IMR-90 (cell line): Measurements from ENCODE around the gene CLDN4. TPM values are rescaled to one million over a fixed set of nuclear protein-coding genes. Genes with fewer than 3 reads are reported as not detected.

Source experiments
- ATAC-seq: fragments of 200-7000 bp; cut with Tn5 transposase; 2 replicates; pipeline ENCODE4 v1.9.1; 2020; ENCODE audit warnings: low read depth, mild to moderate bottlenecking, moderate library complexity
- BruUV-seq: library from RNA; stranded (reverse); fragments of 400-500 nt; replicated peaks from 2 replicates; lab custom pipeline; 2021; lab: Mats Ljungman, UMichigan
- CTCF ChIA-PET: fragments of 300-600 bp; formaldehyde crosslinking; extraction: SDS; loops from one replicate; lab custom pipeline; 2021; ENCODE audit warnings: antibody characterized with exemption; lab: Yijun Ruan, JAX
- POLR2A ChIA-PET: fragments of 300-600 bp; sonication (Branson Sonifier 250); formaldehyde crosslinking; loops from one replicate; lab custom pipeline; 2022; ENCODE audit warnings: antibody characterized with exemption; ENCODE audit not compliant: unreplicated experiment; lab: Charles Lee
- DNase-seq: peaks from one replicate; pipeline ENCODE4 v3.0.0; 2013
- H2AFZ ChIP-seq: replicated peaks from 2 replicates; pipeline ENCODE3; 2013; ENCODE audit warnings: low read length, mild to moderate bottlenecking; ENCODE audit not compliant: poor library complexity
- H2AK5ac ChIP-seq: 2 replicates; pipeline ENCODE4 v1.6.1; 2013; ENCODE audit warnings: low read depth, low read length, inconsistent platforms
- H2AK9ac ChIP-seq: replicated peaks from 2 replicates; pipeline ENCODE3; 2013; ENCODE audit warnings: mild to moderate bottlenecking, low read depth, low read length, moderate library complexity; ENCODE audit not compliant: poor library complexity
- H2BK120ac ChIP-seq: 2 replicates; pipeline ENCODE4 v1.6.1; 2013; ENCODE audit warnings: low read depth, low read length, inconsistent platforms
- H2BK15ac ChIP-seq: 3 replicates; pipeline ENCODE4 v1.6.1; 2013; ENCODE audit warnings: low read depth, low read length, inconsistent platforms
- H2BK20ac ChIP-seq: 2 replicates; pipeline ENCODE4 v1.6.1; 2013; ENCODE audit warnings: low read depth, mild to moderate bottlenecking, inconsistent platforms, low read length, moderate library complexity
- H2BK5ac ChIP-seq: 2 replicates; pipeline ENCODE4 v1.6.1; 2013; ENCODE audit warnings: mild to moderate bottlenecking, low read depth, low read length, inconsistent platforms; ENCODE audit not compliant: poor library complexity, severe bottlenecking
- H3K14ac ChIP-seq: replicated peaks from 2 replicates; pipeline ENCODE4 v1.6.1; 2013; ENCODE audit warnings: low read depth, low read length, inconsistent platforms
- H3K18ac ChIP-seq: 2 replicates; pipeline ENCODE4 v1.6.1; 2013; ENCODE audit warnings: low read depth, low read length, control low read depth
- H3K23ac ChIP-seq: 2 replicates; pipeline ENCODE4 v1.6.1; 2013; ENCODE audit warnings: low read depth, low read length, inconsistent platforms
- H3K27ac ChIP-seq: 2 replicates; pipeline ENCODE4 v1.5.1; 2013; ENCODE audit warnings: mild to moderate bottlenecking, control low read depth, low read length; ENCODE audit not compliant: insufficient read depth
- H3K27me3 ChIP-seq: 2 replicates; pipeline ENCODE4 v1.6.1; 2013; ENCODE audit warnings: low read length; ENCODE audit not compliant: control insufficient read depth, insufficient read depth
- H3K36me3 ChIP-seq: 2 replicates; pipeline ENCODE4 v1.6.1; 2013; ENCODE audit warnings: low read length, mixed read lengths; ENCODE audit not compliant: control insufficient read depth, insufficient read depth
- H3K4ac ChIP-seq: 2 replicates; pipeline ENCODE4 v1.6.1; 2013; ENCODE audit warnings: low read depth, low read length, inconsistent platforms
- H3K4me1 ChIP-seq: 2 replicates; pipeline ENCODE4 v1.6.1; 2013; ENCODE audit warnings: low read length, mixed read lengths; ENCODE audit not compliant: control insufficient read depth, insufficient read depth
- H3K4me2 ChIP-seq: 2 replicates; pipeline ENCODE4 v1.6.1; 2013; ENCODE audit warnings: low read depth, mild to moderate bottlenecking, control low read depth, low read length, moderate library complexity
- H3K4me3 ChIP-seq: 2 replicates; pipeline ENCODE4 v1.5.1; 2013; ENCODE audit warnings: low read depth, mild to moderate bottlenecking, control low read depth, low read length, moderate library complexity; ENCODE audit not compliant: insufficient read depth
- H3K56ac ChIP-seq: 2 replicates; pipeline ENCODE4 v1.6.1; 2013; ENCODE audit warnings: low read length, inconsistent platforms; ENCODE audit not compliant: insufficient read depth; ENCODE audit errors: extremely low read depth
- H3K79me1 ChIP-seq, 2 experiments: 2 replicates each; pipeline ENCODE4 v1.6.1; 2013; ENCODE audit warnings: low read length in 2 of 2, inconsistent platforms in 1 of 2, low read depth in 1 of 2
- H3K9ac ChIP-seq: 2 replicates; pipeline ENCODE4 v1.6.1; 2013; ENCODE audit warnings: low read depth, low read length, control low read depth
- H3K9me1 ChIP-seq: 2 replicates; pipeline ENCODE4 v1.6.1; 2013; ENCODE audit warnings: low read length, inconsistent platforms; ENCODE audit not compliant: insufficient read depth
- H3K9me3 ChIP-seq: 2 replicates; pipeline ENCODE4 v1.6.1; 2013; ENCODE audit warnings: low read length; ENCODE audit not compliant: control insufficient read depth, insufficient read depth
- H4K20me1 ChIP-seq: 2 replicates; pipeline ENCODE4 v1.6.1; 2013; ENCODE audit warnings: low read length, inconsistent platforms; ENCODE audit not compliant: insufficient read depth
- H4K5ac ChIP-seq: 2 replicates; pipeline ENCODE4 v1.6.1; 2013; ENCODE audit warnings: mild to moderate bottlenecking, low read depth, low read length, control low read depth
- H4K8ac ChIP-seq, 2 experiments: 2 replicates each; pipeline ENCODE4 v1.6.1; 2013; ENCODE audit warnings: low read depth in 2 of 2, low read length in 2 of 2, control low read depth in 1 of 2, inconsistent platforms in 1 of 2
- H4K91ac ChIP-seq: 2 replicates; pipeline ENCODE4 v1.6.1; 2013; ENCODE audit warnings: low read depth, low read length, inconsistent platforms; ENCODE audit not compliant: insufficient read depth
- CHD1 ChIP-seq: IDR thresholded peaks from 2 replicates; pipeline ENCODE4 v1.6.1; 2012; ENCODE audit warnings: low read depth, low read length, improper control_type of control experiment
- RAD21 ChIP-seq: IDR thresholded peaks from 2 replicates; pipeline ENCODE4 v1.6.1; 2012; ENCODE audit warnings: low read length, improper control_type of control experiment
- RCOR1 ChIP-seq: IDR thresholded peaks from 2 replicates; pipeline ENCODE4 v1.6.1; 2012; ENCODE audit warnings: mild to moderate bottlenecking, low read length, improper control_type of control experiment; ENCODE audit not compliant: insufficient replicate concordance
- WGBS, 2 experiments: methylation state at CpG; one replicate each; pipeline versions ENCODE4 v1.1.5 to v1.1.7; 2013; ENCODE audit warnings: missing lambda C conversion rate in 2 of 2; ENCODE audit not compliant: insufficient read length in 1 of 2; ENCODE audit errors: extremely low coverage in 2 of 2; 5-methylcytosine and 5-hydroxymethylcytosine counted together
- dilution Hi-C: fragments of 300-500 bp; cut with HindIII; formaldehyde crosslinking; loops from one replicate; pipeline ENCODE4 v1.14.3; 2018; ENCODE audit warnings: low sequenced_read_pairs; ENCODE audit not compliant: unreplicated experiment
- in situ Hi-C: fragments of 300-500 bp; cut with MboI; formaldehyde crosslinking; loops from 3 replicates; pipeline ENCODE4 v1.14.3; 2019; ENCODE audit warnings: low sequenced_read_pairs, inconsistent platforms, mixed read lengths
- intact Hi-C: fragments of 100-400 bp; cut with micrococcal nuclease; formaldehyde crosslinking; loops from 2 replicates; pipeline ENCODE4 v1.10.0; 2022
- polyA plus RNA-seq, 3 experiments: library from polyadenylated mRNA; depleted of rRNA; stranded (reverse); fragments of >200 nt; gene quantifications; 2 replicates each; pipeline ENCODE4 v1.2.3, GENCODE V29; 2012; ENCODE audit warnings: low replicate concordance in 1 of 3
- total RNA-seq: library from RNA; depleted of rRNA; stranded (reverse); fragments of >200 nt; gene quantifications from 2 replicates; pipeline ENCODE4 v1.2.3, GENCODE V29; 2012

CLDN4 gene
- total and polyA plus RNA-seq, 2 of the 4 experiments (the other 2 are of a cell fraction): 2.9 to 4.4 TPM

DNA sequence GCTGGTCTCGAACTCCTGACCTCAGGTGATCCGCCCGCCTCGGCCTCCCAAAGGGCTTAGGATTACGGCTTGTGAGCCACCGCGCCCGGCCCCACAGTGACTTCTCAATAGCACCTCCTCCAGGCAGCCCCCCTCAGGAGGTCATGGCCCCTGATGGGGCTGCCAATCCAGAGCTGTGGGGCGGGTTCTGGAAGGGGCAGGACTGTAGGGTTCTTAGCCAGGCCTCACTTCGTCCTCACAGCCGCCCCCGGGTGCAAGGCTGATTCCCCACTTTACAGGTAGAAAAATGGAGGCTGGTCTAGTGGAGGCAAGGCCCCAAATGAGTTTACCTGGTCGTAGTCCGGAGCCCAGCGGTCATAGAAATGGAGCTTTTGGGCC lies 10.9 kb downstream of the CLDN4 start:
- Histone ChIP-seq H3K4me1 (no peaks in the 10 kb centered on the region; the same call in 1 of the 2 replicates), H3K9me3 (no peaks in the 10 kb centered on the region), H3K4ac (peak overlapping the region; percentile 95), H2BK5ac (no peak overlapping the region), H3K4me3 (peak overlapping the region; percentile 64), H3K36me3 (no peaks in the 10 kb centered on the region; the same call in 1 of the 2 replicates), H3K4me2 (peak overlapping the region; percentile 73), H2AK9ac (peak overlapping the region; percentile 84), H3K9me1 (peaks cover 4% of the 10 kb centered on the region; the same call in 1 of the 2 replicates), H2AK5ac (peak overlapping the region; percentile 60), H2BK120ac (no peak overlapping the region), H3K23ac (peak overlapping the region; percentile 60; the same call in 1 of the 2 replicates), H3K9ac (peak overlapping the region; percentile 80), H3K18ac (no peak overlapping the region), H2BK20ac (no peak overlapping the region), H4K8ac (peak overlapping the region; percentile 76 to 93; a peak in 2 of 4 replicates), H2BK15ac (0 out of 3 replicates have a peak overlapping the region, but pooled peaks have one; percentile 64), H4K20me1 (no peaks in the 10 kb centered on the region), H3K56ac (no peak overlapping the region), H3K14ac (peak overlapping the region; percentile 62; the same call in 1 of the 2 replicates), H4K5ac (no peak overlapping the region), H4K91ac (peak overlapping the region; percentile 43; the same call in 1 of the 2 replicates), H3K79me1 (peaks cover 5 to 20% of the 10 kb centered on the region in 2 experiments), H2AFZ (peak overlapping the region; percentile 95), H3K27me3 (no peaks in the 10 kb centered on the region), H3K27ac (peak overlapping the region; percentile 82)
- POLR2A ChIA-PET: interaction anchor here (0.6 to 1.3 kb wide), 2 partner anchors 9 to 1997 kb away, joined by 9 to 10 read pairs; no protein-coding TSS in a partner anchor
- in situ Hi-C loops: no loop called here
- no TSS peak for BruUV-seq
- intact Hi-C loops: no loop called here
- DNase-seq: no peak
- CTCF ChIA-PET: interaction anchor here (0.6 kb wide), 1 partner anchor 247 kb away, joined by 4 read pairs; no protein-coding TSS in a partner anchor
- ATAC-seq: no peak
- dilution Hi-C loops: no loop called here
- WGBS, 2 experiments: 19% methylated on average over 6 of the region's 15 CpGs; no CpG with 5 or more reads in 1 of the 2 experiments
- no peak for TF ChIP-seq RCOR1
- TF ChIP-seq RAD21: no peak
- TF ChIP-seq CHD1: no peak
